OCI-LY3 (cell line): ENCODE data around the gene RASIP1.

Experiments used
- H2AFZ ChIP-seq: fragments of 200-600, 300-600 bp; shearing (Covaris generic); 2 replicates; pipeline ENCODE4 v1.6.0; 2014; ENCODE audit warnings: antibody characterized with exemption, low read depth, low read length
- H3K27ac ChIP-seq: fragments of 200-600, 300-600 bp; sonication (generic); 2 replicates; pipeline ENCODE4 v1.5.1; 2014; ENCODE audit warnings: mild to moderate bottlenecking, low read length, moderate library complexity, mixed read lengths
- H3K27me3 ChIP-seq: fragments of 200-600, 300-600 bp; sonication (generic); 2 replicates; pipeline ENCODE4 v1.6.1; 2014; ENCODE audit warnings: low read depth, low read length, mixed read lengths
- H3K36me3 ChIP-seq: fragments of 200-600, 300-600 bp; sonication (generic); replicated peaks from 2 replicates; pipeline ENCODE3; 2014; ENCODE audit warnings: low read depth, low read length, mixed read lengths
- H3K4me1 ChIP-seq: fragments of 300-600, 200-600 bp; sonication (generic); 2 replicates; pipeline ENCODE4 v1.6.1; 2014; ENCODE audit warnings: low read length, mixed read lengths
- H3K4me2 ChIP-seq: fragments of 200-600, 300-600 bp; sonication (generic); 2 replicates; pipeline ENCODE4 v1.6.1; 2014; ENCODE audit warnings: low read length, mixed read lengths
- H3K4me3 ChIP-seq: fragments of 300-600, 200-600 bp; sonication (generic); 2 replicates; pipeline ENCODE4 v1.5.1; 2014; ENCODE audit warnings: antibody characterized with exemption, mild to moderate bottlenecking, low read length, moderate library complexity
- H3K79me2 ChIP-seq: fragments of 300-600, 200-600 bp; shearing (Covaris generic); 2 replicates; pipeline ENCODE4 v1.6.1; 2014; ENCODE audit warnings: mild to moderate bottlenecking, low read length, mixed read lengths
- H3K9ac ChIP-seq: fragments of 300-600, 200-600 bp; shearing (Covaris generic); 2 replicates; pipeline ENCODE4 v1.6.0; 2014; ENCODE audit warnings: mild to moderate bottlenecking, low read length, moderate library complexity
- H3K9me3 ChIP-seq: fragments of 200-600, 300-600 bp; shearing (Covaris generic); 2 replicates; pipeline ENCODE4 v1.6.1; 2014; ENCODE audit warnings: low read length, mixed read lengths; ENCODE audit not compliant: insufficient read depth
- H4K20me1 ChIP-seq: fragments of 200-600, 300-600 bp; sonication (generic); 2 replicates; pipeline ENCODE4 v1.6.1; 2016; ENCODE audit warnings: low read length, mixed read lengths; ENCODE audit not compliant: insufficient read depth
- EZH2phosphoT487 ChIP-seq: fragments of 200-600 bp; shearing (Covaris generic); IDR thresholded peaks from 2 replicates; pipeline ENCODE4 v1.6.1; 2018; ENCODE audit warnings: antibody characterized with exemption, mixed run types, low read depth
- TF ChIP-seq, protein P1 (sequence below): fragments of 200-600, 300-600 bp; sonication (generic); IDR thresholded peaks from 2 replicates; pipeline ENCODE4 v1.5.1; 2014; ENCODE audit warnings: antibody characterized with exemption, low read length, low read depth

Gene RASIP1

DNA sequence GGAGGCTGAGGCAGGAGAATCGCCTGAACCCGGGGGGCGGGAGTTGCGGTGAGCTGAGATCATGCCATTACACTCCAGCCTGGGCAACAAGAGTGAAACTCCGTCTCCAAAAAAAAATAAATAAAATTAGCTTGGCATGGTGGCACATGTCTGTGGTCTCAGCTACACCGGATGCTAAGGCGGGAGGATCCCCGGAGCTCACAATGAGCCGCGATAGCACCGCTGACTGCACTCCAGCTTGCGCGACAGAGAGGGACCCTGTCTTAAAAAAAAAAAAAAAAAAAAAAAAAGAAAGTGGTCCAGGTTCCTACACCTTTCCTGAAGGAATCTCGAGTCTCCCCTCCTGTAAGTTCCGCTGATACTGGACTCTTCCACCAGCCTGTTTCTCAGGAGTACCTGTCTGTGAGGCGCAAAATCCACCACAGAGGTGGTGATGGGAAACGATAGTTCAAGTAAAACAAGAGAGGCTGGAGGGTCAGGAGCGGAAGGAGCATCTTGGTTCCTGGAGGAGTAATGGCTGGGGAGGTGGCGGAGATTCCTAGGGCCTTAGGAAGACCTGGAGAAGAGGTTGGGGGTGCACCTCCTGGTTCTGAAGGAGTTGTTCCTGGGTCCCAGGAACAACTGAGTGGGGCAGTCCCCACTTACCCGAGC lies 11.6 kb upstream of the RASIP1 start:
- no peak overlapping the region for H2AFZ ChIP-seq
- no peak overlapping the region for H3K9ac ChIP-seq
- no peaks in the 10 kb centered on the region for H3K79me2 ChIP-seq
- no peak overlapping the region for H3K27ac ChIP-seq
- H3K9me3 ChIP-seq = no peaks in the 10 kb centered on the region
- H3K4me3 ChIP-seq = no peak overlapping the region
- no peak overlapping the region for H3K4me2 ChIP-seq
- no peaks in the 10 kb centered on the region for H3K27me3 ChIP-seq
- no peaks in the 10 kb centered on the region for H3K36me3 ChIP-seq
- TF ChIP-seq, protein P1, sequence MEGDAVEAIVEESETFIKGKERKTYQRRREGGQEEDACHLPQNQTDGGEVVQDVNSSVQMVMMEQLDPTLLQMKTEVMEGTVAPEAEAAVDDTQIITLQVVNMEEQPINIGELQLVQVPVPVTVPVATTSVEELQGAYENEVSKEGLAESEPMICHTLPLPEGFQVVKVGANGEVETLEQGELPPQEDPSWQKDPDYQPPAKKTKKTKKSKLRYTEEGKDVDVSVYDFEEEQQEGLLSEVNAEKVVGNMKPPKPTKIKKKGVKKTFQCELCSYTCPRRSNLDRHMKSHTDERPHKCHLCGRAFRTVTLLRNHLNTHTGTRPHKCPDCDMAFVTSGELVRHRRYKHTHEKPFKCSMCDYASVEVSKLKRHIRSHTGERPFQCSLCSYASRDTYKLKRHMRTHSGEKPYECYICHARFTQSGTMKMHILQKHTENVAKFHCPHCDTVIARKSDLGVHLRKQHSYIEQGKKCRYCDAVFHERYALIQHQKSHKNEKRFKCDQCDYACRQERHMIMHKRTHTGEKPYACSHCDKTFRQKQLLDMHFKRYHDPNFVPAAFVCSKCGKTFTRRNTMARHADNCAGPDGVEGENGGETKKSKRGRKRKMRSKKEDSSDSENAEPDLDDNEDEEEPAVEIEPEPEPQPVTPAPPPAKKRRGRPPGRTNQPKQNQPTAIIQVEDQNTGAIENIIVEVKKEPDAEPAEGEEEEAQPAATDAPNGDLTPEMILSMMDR = no peak
- no peak for TF ChIP-seq EZH2phosphoT487
- H4K20me1 ChIP-seq = no peaks in the 10 kb centered on the region
- H3K4me1 ChIP-seq = peaks cover 4% of the 10 kb centered on the region; the same call in 1 of the 2 replicates

DNA sequence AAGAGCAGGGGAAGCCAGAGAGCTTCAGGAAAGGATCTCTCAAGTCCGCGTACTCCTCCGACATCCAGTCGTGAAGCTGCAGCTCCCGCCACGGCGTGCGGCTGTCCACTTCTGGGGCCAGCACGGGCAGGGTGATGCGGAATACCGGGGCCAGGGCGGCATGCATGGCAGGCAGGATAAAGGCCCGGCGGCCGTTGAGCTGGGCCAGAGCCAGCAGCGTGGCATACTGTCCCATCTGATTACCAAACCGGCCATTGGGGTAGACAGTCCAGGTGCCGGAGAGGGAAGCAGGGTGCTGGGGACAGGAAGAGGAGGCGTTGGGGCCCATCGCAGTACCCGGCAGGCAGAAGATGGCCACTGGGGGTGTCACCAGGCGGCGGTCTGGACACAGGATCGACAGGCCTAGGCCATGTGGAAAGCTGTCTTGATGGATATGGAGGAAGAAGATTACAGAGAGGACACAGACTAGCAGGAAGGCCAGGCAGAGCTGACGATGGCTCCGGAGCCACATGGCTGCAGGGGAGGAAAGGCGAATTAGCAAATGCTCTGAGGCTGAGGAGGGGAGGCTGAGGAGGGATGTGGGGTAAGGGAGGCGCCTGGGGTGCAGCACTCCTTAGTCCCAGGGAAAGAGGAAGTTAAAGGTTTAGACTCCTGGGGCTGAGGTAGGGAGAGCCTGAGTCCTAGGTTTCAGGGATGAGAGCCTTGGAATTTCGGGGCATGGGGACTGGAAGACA lies 10.5 kb upstream of the RASIP1 start:
- Histone ChIP-seq H3K79me2 (no peaks in the 10 kb centered on the region), H3K27ac (no peak overlapping the region), H2AFZ (no peak overlapping the region), H3K9ac (no peak overlapping the region), H3K9me3 (no peaks in the 10 kb centered on the region), H3K4me3 (no peak overlapping the region), H3K4me1 (peaks cover 4% of the 10 kb centered on the region; the same call in 1 of the 2 replicates), H3K36me3 (no peaks in the 10 kb centered on the region), H3K4me2 (no peak overlapping the region), H4K20me1 (no peaks in the 10 kb centered on the region), H3K27me3 (no peaks in the 10 kb centered on the region)
- TF ChIP-seq EZH2phosphoT487 = no peak

DNA sequence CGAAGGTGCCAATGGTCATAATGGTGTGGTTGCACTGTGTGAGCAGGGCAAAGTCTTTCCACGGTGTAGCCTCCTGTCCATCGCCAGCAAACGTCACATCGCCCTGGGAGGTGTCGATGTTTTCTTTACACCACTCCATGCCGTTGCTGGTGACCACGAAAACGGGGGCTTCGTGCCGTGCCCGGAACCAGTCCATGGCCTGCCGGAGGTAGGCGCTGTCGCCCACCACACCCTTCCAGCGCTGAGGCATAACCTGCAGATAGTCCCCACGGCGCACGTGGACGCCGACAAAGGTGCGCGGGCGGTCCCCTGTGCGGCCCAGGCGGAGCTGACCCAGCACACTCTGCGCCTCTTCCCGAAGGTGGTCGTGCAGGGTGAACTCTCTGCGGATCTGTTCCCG lies 9.9 kb upstream of the RASIP1 start:
- no peak overlapping the region for H3K4me2 ChIP-seq
- TF ChIP-seq, protein P1 = no peak
- TF ChIP-seq EZH2phosphoT487 = no peak
- H3K9me3 ChIP-seq = no peaks in the 10 kb centered on the region
- H4K20me1 ChIP-seq = no peaks in the 10 kb centered on the region
- H2AFZ ChIP-seq = no peak overlapping the region
- no peaks in the 10 kb centered on the region for H3K36me3 ChIP-seq
- H3K9ac ChIP-seq = no peak overlapping the region
- no peaks in the 10 kb centered on the region for H3K79me2 ChIP-seq
- peaks cover 3% of the 10 kb centered on the region; the same call in 1 of the 2 replicates for H3K4me1 ChIP-seq
- no peak overlapping the region for H3K4me3 ChIP-seq
- H3K27me3 ChIP-seq = no peaks in the 10 kb centered on the region
- no peak overlapping the region for H3K27ac ChIP-seq

DNA sequence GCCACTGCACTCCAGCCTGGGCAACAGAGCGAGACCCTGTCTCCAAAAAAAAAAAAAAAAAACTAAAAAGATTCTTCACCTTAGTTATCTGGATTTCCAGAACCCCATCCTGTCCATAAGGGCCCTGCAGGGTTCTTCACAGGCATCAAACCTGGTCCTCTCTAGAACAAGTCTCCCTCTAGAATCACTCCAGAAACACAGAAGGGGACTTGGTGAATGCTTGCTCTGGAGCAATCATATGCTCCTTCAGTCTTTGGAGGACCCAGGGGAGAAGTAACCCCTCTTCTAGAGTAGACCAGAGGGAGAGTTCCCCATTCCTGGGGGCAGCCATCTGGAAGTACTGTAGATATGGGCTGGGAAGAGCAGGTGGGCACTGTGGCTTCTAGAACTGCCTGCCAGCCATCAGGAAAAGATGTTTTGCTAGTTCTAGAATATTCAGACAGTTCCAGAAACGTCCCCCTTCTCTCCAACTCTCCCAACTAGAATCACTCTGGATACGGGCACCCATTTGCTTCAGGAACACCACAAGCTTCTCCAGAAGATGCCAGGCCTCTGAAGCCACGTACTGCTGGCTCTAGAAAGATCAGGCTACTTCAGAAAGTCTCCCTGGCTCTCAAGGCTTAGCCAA lies 9.3 kb upstream of the RASIP1 start:
- Histone ChIP-seq H3K27me3 (no peaks in the 10 kb centered on the region), H3K9ac (no peak overlapping the region), H3K4me1 (no peaks in the 10 kb centered on the region), H2AFZ (no peak overlapping the region), H3K36me3 (no peaks in the 10 kb centered on the region), H3K79me2 (no peaks in the 10 kb centered on the region), H3K4me2 (no peak overlapping the region), H3K9me3 (no peaks in the 10 kb centered on the region), H4K20me1 (no peaks in the 10 kb centered on the region), H3K27ac (no peak overlapping the region), H3K4me3 (no peak overlapping the region)
- TF ChIP-seq, protein P1 = no peak
- no peak for TF ChIP-seq EZH2phosphoT487
